ENCODE data around the gene SUCLG2. TPM values are rescaled to one million over a fixed set of nuclear protein-coding genes. Genes with fewer than 3 reads are reported as not detected.
"Not testable (repeated sequence)": the region's sequence is repeated elsewhere in the genome, so short reads cannot be mapped to it uniquely, and the experiment has no call there.

SUCLG2 gene
- total RNA-seq, 2 donors from 2014 or later = 25.5 to 36.6 TPM

DNA sequence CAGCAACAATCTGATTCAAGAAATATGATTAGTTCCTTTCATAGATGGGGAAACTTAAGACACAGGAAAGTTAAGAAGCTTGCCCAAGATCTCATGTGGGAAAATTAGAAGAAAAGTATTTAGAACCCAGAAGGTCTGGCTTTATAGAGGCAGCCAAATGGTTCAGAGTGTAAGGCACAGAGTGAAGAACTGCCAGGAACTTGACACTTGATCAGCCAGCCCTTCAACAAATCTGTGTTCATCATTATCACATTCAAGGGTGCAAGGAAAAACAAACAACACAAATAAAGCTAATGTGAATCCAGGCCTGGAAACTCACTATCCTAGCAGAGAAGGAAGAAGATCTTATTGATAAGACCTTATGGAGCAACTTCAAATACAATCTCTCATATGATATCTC lies 62.4 kb downstream of the SUCLG2 start:
- TF ChIP-seq, protein P1, sequence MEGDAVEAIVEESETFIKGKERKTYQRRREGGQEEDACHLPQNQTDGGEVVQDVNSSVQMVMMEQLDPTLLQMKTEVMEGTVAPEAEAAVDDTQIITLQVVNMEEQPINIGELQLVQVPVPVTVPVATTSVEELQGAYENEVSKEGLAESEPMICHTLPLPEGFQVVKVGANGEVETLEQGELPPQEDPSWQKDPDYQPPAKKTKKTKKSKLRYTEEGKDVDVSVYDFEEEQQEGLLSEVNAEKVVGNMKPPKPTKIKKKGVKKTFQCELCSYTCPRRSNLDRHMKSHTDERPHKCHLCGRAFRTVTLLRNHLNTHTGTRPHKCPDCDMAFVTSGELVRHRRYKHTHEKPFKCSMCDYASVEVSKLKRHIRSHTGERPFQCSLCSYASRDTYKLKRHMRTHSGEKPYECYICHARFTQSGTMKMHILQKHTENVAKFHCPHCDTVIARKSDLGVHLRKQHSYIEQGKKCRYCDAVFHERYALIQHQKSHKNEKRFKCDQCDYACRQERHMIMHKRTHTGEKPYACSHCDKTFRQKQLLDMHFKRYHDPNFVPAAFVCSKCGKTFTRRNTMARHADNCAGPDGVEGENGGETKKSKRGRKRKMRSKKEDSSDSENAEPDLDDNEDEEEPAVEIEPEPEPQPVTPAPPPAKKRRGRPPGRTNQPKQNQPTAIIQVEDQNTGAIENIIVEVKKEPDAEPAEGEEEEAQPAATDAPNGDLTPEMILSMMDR (IDR thresholded peaks at IDR 0.05) = no peak
- H3K4me1 ChIP-seq (ENCODE audit: control insufficient read depth in 1 of 2, low read depth in 2 of 2) = peaks cover 0 to 4% of the 10 kb centered on the region in 2 donors

GRCh38 chr3:67587811-67588210 lies 66.6 kb downstream of the SUCLG2 start:
- DNase-seq (ENCODE audit: low spot score) (no peak), ATAC-seq (ENCODE audit: insufficient number of reproducible peaks, low FRiP score, low read depth) (no peak)
- Histone ChIP-seq H3K27me3 (replicated peaks; ENCODE audit: insufficient read depth) (no peaks in the 10 kb centered on the region), H3K4me3 (no peak overlapping the region), H3K4me1 (ENCODE audit: control insufficient read depth in 1 of 2, low read depth in 2 of 2) (peaks cover 0 to 22% of the 10 kb centered on the region in 2 donors), H3K36me3 (no peaks in the 10 kb centered on the region), H3K27ac (no peak overlapping the region), H3K9me3 (no peaks in the 10 kb centered on the region)
- TF ChIP-seq, protein P1 (IDR thresholded peaks at IDR 0.05) = no peak

More for the DNA sequence above, 62.4 kb downstream of the SUCLG2 start:
- Histone ChIP-seq H3K36me3 (no peaks in the 10 kb centered on the region), H3K4me3 (no peak overlapping the region), H3K27me3 (replicated peaks; ENCODE audit: insufficient read depth) (no peaks in the 10 kb centered on the region), H3K9me3 (no peaks in the 10 kb centered on the region), H3K27ac (no peak overlapping the region)
- ATAC-seq (ENCODE audit: insufficient number of reproducible peaks, low FRiP score, low read depth) = no peak
- no peak for DNase-seq (ENCODE audit: low spot score)

GRCh38 chr3:67587301-67587700 lies 67.1 kb downstream of the SUCLG2 start:
- TF ChIP-seq, protein P1 (IDR thresholded peaks at IDR 0.05) = no peak
- ATAC-seq (ENCODE audit: insufficient number of reproducible peaks, low FRiP score, low read depth) (no peak), DNase-seq (ENCODE audit: low spot score) (no peak)
- no peak overlapping the region for H3K4me3 ChIP-seq
- H3K36me3 ChIP-seq = no peaks in the 10 kb centered on the region
- H3K27me3 ChIP-seq (replicated peaks; ENCODE audit: insufficient read depth) = no peaks in the 10 kb centered on the region
- peaks cover 0 to 22% of the 10 kb centered on the region in 2 donors for H3K4me1 ChIP-seq (ENCODE audit: control insufficient read depth in 1 of 2, low read depth in 2 of 2)
- H3K27ac ChIP-seq = no peak overlapping the region
- no peaks in the 10 kb centered on the region for H3K9me3 ChIP-seq

DNA sequence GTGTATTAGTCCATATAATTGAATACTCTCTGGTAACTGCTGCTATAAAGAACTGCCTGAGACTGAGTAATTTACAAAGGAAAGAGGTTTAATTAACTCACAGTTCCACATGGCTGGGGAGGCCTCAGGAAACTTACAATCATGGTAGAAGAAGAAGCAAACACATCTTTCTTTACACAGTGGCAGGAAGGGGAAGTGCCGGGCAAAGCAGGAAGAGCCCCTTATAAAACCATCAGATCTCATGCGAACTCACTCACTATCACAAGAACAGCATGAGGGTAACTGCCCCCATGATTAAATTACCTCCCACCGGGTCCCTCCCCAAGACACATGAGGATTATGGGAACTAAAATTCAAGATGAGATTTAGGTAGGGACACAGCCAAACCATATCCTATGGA lies 69.8 kb downstream of the SUCLG2 start:
- H3K36me3 ChIP-seq; H3K4me3 ChIP-seq; H3K9me3 ChIP-seq; DNase-seq (ENCODE audit: low spot score); ATAC-seq (ENCODE audit: insufficient number of reproducible peaks, low FRiP score, low read depth); H3K27me3 ChIP-seq (replicated peaks; ENCODE audit: insufficient read depth); H3K27ac ChIP-seq: not testable (repeated sequence)
- H3K4me1 ChIP-seq (ENCODE audit: control insufficient read depth in 1 of 2, low read depth in 2 of 2) = peaks cover 0 to 22% of the 10 kb centered on the region in 2 donors

GRCh38 chr3:67580430-67581000 lies 73.9 kb downstream of the SUCLG2 start:
- no peak overlapping the region for H3K27ac ChIP-seq
- no peak overlapping the region for H3K4me3 ChIP-seq
- no peaks in the 10 kb centered on the region for H3K9me3 ChIP-seq
- peaks cover 0 to 2% of the 10 kb centered on the region in 2 donors for H3K4me1 ChIP-seq (ENCODE audit: control insufficient read depth in 1 of 2, low read depth in 2 of 2)
- TF ChIP-seq, protein P1 (IDR thresholded peaks at IDR 0.05) = no peak
- no peak for DNase-seq (ENCODE audit: low spot score)
- H3K27me3 ChIP-seq (replicated peaks; ENCODE audit: insufficient read depth) = no peaks in the 10 kb centered on the region
- ATAC-seq (ENCODE audit: insufficient number of reproducible peaks, low FRiP score, low read depth) = no peak
- H3K36me3 ChIP-seq = no peaks in the 10 kb centered on the region

DNA sequence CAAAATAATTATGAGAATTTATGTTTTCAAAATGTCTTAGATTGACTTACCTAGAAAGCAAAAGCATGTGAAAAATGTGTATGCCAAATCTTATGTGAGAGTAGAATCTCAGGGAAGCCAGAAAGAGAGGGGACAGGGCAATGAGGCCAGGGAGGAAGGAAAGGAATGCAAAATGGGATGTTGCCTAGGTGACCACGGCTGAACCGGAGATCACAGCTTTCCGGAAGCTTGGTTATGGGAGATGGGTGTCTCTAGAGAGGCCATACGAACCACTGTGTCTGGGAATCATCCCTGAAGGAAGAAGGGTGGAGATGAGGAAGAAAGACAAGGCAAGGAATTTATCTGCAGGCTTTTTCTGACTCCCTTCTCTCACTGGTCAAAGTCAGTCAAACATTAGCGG lies 76.0 kb downstream of the SUCLG2 start:
- ATAC-seq (ENCODE audit: insufficient number of reproducible peaks, low FRiP score, low read depth) (no peak), DNase-seq (ENCODE audit: low spot score) (no peak)
- H3K9me3 ChIP-seq = no peaks in the 10 kb centered on the region
- H3K27me3 ChIP-seq (replicated peaks; ENCODE audit: insufficient read depth) = no peaks in the 10 kb centered on the region
- TF ChIP-seq, protein P1 (IDR thresholded peaks at IDR 0.05) = no peak
- no peaks in the 10 kb centered on the region for H3K36me3 ChIP-seq
- no peaks in the 10 kb centered on the region for H3K4me1 ChIP-seq (ENCODE audit: control insufficient read depth in 1 of 2, low read depth in 2 of 2)
- H3K27ac ChIP-seq = no peak overlapping the region
- H3K4me3 ChIP-seq = no peak overlapping the region

Measured in thoracic aorta (tissue), 2 donors.